K562 (cell line): ENCODE results near the gene CADPS2. TPM values are rescaled to one million over a fixed set of nuclear protein-coding genes. Genes with fewer than 3 reads are reported as not detected.

Source experiments
- BACH1 ChIP-seq: fragments of 200-800 bp; sonication (Bioruptor generic); IDR thresholded peaks from 2 replicates; pipeline ENCODE4 v1.6.1; 2016; ENCODE audit warnings: missing genetic modification characterization, missing compliant biosample characterization
- GABPB1 ChIP-seq: sonication (generic); formaldehyde crosslinking; IDR thresholded peaks from 2 replicates; pipeline ENCODE4 v1.8.0; 2022; ENCODE audit warnings: mild to moderate bottlenecking, missing genetic modification reagents
- JUNB ChIP-seq: fragments of 450-650 bp; formaldehyde crosslinking; conservative IDR thresholded peaks from 2 replicates; pipeline ENCODE4 v1.4.0; 2020; ENCODE audit warnings: mild to moderate bottlenecking
- MITF ChIP-seq: IDR thresholded peaks from 2 replicates; pipeline ENCODE4 v1.6.1; 2014; ENCODE audit warnings: antibody characterized with exemption
- NR2F6 ChIP-seq: fragments of 450-650 bp; formaldehyde crosslinking; IDR thresholded peaks from 2 replicates; pipeline ENCODE4 v1.4.0; 2020; ENCODE audit warnings: mild to moderate bottlenecking
- NRF1 ChIP-seq, 2 experiments: fragments of 450-650 bp; IDR thresholded peaks in 1 of 2; conservative IDR thresholded peaks in 1 of 2; 2 replicates each; pipeline ENCODE4 v1.6.1; 2014; ENCODE audit warnings: mild to moderate bottlenecking in 2 of 2
- UBTF ChIP-seq, 2 experiments: IDR thresholded peaks; 2 replicates each; pipeline ENCODE4 v1.6.1; 2012; ENCODE audit warnings: improper control_type of control experiment in 2 of 2, low read depth in 2 of 2, low read length in 2 of 2, borderline replicate concordance in 1 of 2
- XRCC4 ChIP-seq: IDR thresholded peaks from one replicate; pipeline ENCODE4 v1.6.1; 2011; ENCODE audit not compliant: insufficient read depth, insufficient read length; ENCODE audit errors: extremely low read depth
- ZNF347 ChIP-seq: fragments of 450-650 bp; formaldehyde crosslinking; IDR thresholded peaks from 2 replicates; pipeline ENCODE4 v1.4.0; 2020; ENCODE audit warnings: low read depth, mild to moderate bottlenecking, moderate library complexity
- polyA plus RNA-seq, 8 experiments: library from polyadenylated mRNA; depleted of rRNA in 4 of 8; stranded (reverse) in 5 of 8; unstranded in 3 of 8; fragments of >200 nt; fragmentation: Nextera tagmentation in 2 of 8; fragmentation: Illumina TruSeq in 1 of 8; extraction: Ambion mirVana in 2 of 8; extraction: Trizol in 1 of 8; gene quantifications; 2 replicates each; pipeline versions ENCODE4 v1.2.1 to v1.2.3, GENCODE V29; 2011 to 2014; ENCODE audit warnings: inconsistent platforms in 1 of 8, missing spikeins in 1 of 8
- total RNA-seq, 7 experiments: library from RNA; depleted of rRNA in 6 of 7; stranded (reverse); fragments of >200 nt in 6 of 7; fragmentation: Illumina TruSeq in 2 of 7; extraction: Trizol in 2 of 7; gene quantifications; 2 replicates each; pipeline versions ENCODE4 v1.2.1 to v1.2.3, GENCODE V29; 2011 to 2021; ENCODE audit warnings: low replicate concordance in 1 of 7
- TF ChIP-seq, protein P1 (sequence below): fragments of 450-650 bp; formaldehyde crosslinking; IDR thresholded peaks from 2 replicates; pipeline ENCODE4 v1.4.0; 2020; ENCODE audit warnings: mild to moderate bottlenecking, mixed read lengths

The CADPS2 gene
- total and polyA plus RNA-seq, 9 of the 15 experiments (the other 6 are each of a cell fraction or from before 2014, with no cell fraction given) = 0.03 to 0.14 (median 0.04) TPM; not detected in 1

DNA sequence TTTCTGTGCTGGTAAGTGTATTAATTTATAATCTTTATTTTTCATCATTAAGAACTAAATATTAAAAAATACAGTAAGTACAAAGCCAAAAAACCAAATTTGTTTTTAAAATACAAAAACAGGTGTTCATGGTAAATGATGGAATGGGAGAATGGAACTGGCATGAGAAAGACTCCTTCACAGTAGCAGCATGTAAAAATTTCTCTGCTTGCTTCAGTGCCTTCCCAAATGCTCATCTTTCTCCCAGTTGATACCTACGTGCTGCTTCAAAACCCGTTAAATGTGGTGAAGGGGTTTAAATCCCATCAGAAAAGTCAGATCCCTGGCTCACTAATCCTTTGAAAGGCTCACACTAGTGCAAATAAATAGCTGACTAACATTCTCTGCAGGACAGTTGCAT lies 191.6 kb downstream of the CADPS2 start (continued):
- TF ChIP-seq MITF = no peak
- no peak for TF ChIP-seq JUNB (CRISPR knock-in tag)
- no peak for TF ChIP-seq BACH1 (tag)
- no peak for TF ChIP-seq UBTF (IDR thresholded peaks at IDR 0.05; ENCODE audit: borderline replicate concordance in 1 of 2, low read depth in 2 of 2, low read length in 2 of 2)
- no peak for TF ChIP-seq XRCC4
- no peak for TF ChIP-seq ZNF347 (CRISPR knock-in tag)
- no peak for TF ChIP-seq NR2F6
- TF ChIP-seq NRF1 (conservative IDR thresholded peaks at IDR 0.05 in 1 of 2, IDR thresholded peaks at IDR 0.05 in 1 of 2) = no peak
- TF ChIP-seq, protein P1, sequence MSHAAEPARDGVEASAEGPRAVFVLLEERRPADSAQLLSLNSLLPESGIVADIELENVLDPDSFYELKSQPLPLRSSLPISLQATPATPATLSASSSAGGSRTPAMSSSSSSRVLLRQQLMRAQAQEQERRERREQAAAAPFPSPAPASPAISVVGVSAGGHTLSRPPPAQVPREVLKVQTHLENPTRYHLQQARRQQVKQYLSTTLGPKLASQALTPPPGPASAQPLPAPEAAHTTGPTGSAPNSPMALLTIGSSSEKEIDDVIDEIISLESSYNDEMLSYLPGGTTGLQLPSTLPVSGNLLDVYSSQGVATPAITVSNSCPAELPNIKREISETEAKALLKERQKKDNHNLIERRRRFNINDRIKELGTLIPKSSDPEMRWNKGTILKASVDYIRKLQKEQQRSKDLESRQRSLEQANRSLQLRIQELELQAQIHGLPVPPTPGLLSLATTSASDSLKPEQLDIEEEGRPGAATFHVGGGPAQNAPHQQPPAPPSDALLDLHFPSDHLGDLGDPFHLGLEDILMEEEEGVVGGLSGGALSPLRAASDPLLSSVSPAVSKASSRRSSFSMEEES = no peak
- TF ChIP-seq GABPB1 (CRISPR knock-in tag) = no peak
